T-helper 9 cell (primary cell): ENCODE data around the gene MRTFB.
A peak's percentile ranks its signal among the peaks of the same experiment; 100 is the strongest.

Experiments used
- DNase-seq: peaks from one replicate; pipeline ENCODE4 v3.0.0-alpha.2; 2020

The MRTFB gene

DNA sequence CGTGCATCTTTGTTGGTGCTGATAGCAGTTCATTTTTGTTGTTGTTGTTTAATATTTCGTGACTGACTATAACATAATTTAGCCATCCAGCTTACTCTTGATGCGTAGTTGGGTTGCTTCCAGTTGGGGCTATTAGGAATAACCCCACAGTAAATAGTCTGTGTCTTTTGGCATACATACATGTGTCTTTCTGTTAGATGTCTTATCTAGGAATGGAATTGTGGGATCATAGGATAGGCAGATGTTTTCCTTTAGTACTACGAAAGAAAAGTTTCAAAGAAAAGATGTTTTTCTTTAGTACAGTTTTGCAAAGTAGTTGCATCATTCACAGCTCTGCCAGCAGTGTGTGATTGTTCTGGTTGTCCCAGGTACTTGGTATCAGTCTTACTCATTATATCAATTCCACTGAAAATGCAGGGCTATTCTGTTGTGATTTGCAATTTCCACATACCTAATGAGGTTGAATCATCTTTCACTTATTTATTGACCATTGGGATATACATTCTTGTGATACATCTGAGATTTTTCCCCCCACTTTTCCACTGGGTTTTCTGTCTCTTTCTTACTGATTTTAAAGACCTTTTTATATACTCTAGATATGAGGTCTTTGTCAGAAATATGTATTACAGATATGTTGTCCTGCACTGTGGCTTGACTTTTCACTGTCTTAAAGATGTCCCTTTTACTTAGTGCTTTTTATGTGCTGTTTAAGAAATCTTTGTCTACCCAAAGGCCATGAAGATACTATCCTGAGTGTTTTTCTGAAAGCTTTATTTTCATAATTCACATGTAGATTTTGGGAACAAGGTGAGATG, 173.3 kb downstream of the MRTFB start:
- DNase-seq, result no peak

- no peak for DNase-seq
These were observed 177.7 kb downstream of the MRTFB start for GRCh38 chr16:14248791-14249190.

DNA sequence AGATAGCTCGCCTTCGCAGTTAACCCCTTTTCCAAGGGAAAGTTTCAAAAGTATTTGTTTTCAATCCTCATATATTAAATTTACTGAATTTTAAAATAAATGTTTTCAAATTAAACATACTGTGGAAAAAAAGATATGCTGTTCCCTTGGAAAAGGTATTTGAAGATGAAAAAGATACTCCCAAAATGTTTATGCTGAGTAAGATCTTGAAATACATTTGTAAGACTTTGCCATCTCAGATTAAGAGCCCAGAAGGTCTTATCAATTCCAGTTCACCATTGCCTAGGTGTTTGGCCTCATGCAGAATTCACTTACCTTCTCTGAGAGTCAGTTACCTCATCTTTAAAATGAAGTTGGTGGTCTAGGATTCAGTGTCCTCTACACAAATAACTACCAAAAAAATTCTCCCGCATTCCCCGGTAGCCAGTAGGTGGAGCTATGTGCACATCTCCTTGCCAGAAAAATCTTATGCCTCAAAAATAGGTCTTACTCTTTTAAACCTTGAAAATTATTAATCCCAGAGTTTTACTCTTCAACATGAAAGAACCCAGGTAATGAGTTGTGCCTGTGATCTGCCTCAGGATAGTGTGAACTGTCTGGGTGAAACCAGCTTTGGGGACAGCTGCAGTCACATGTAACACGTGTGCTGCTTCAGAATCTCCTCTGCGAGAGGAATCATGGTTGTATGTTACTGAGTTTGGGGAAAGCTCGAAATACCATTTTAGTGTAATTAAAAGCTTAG, 178.3 kb downstream of the MRTFB start:
- peak; percentile 25 for DNase-seq

GRCh38 chr16:14251419-14251818, 180.3 kb downstream of the MRTFB start:
- no peak for DNase-seq

GRCh38 chr16:14252860-14253259, 181.7 kb downstream of the MRTFB start:
- DNase-seq, result no peak

DNA sequence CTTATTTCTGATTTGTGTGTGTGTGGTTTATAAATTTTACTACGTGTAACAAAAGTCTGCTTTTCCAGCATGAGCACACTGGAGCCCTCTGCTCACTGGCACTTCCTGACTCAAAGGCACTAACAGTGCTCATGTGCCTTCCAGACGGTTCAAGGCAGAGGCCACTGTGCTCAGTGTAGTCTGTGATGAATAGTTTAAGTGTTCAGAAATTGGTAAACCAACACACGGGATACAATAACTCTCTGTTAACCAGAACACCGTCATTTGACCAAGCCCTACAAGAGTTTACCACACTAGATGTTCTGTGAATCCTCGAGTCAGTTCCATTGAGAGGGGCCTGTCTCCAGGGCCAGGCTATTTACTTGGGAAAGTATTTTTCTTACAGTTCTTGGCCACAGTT, 191.9 kb downstream of the MRTFB start:
- DNase-seq, result no peak

- no peak for DNase-seq
These were observed 192.7 kb downstream of the MRTFB start for GRCh38 chr16:14263769-14264168.

DNA sequence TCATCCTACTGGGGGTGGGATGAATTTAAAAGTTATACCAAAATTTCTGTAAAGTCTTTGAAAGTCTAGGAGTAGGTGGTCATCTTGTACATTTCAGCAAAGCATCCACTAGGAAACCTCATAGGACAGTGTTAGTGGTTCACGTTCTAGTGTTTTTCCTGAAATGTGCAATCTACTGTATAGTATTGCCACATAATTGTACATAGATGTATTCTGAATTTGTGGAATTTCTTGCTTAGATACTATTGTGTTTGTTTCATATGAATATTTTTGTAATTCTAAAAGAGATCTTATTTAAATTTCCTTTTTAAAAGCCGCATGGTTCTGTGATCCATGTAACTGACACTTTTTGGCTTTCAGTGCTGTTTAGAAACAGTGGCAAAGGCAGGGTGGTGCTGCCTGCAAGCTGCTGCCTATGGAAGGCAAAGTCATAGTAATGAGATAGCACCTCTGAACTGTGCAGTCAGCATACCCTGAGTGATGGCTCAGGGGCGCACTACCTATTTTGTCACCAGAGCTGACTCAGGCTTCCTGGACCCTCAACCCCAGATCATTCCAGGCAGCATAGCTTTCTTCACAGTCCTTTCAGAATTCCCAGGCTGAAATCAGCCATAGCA, 193.3 kb downstream of the MRTFB start:
- no peak for DNase-seq

- DNase-seq, result no peak
These were observed 197.0 kb downstream of the MRTFB start for GRCh38 chr16:14268073-14268472.

- no peak for DNase-seq
These were observed 204.8 kb downstream of the MRTFB start for GRCh38 chr16:14275934-14276333.

GRCh38 chr16:14278749-14279148, 207.6 kb downstream of the MRTFB start:
- DNase-seq, result no peak

DNA sequence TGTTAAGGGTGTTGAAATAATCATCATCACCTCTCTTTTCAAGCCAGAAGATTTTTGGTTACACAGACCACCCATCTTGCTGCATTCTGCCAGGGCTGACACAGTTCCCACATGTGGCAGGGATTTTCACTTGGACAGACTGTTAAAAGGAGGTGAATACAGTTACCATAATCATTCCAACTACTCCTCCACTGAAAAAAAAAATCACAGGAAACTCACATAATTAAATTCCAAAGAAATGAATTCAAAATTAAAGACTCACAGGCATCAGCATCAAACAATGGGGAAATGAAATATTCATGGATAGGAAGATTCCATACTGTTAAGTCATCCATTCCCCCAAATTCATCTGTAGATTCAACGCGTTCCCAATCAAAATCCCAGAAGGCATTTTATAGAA, 209.4 kb downstream of the MRTFB start:
- no peak for DNase-seq

- DNase-seq, result no peak
These were observed 212.7 kb downstream of the MRTFB start for GRCh38 chr16:14283786-14284185.

DNA sequence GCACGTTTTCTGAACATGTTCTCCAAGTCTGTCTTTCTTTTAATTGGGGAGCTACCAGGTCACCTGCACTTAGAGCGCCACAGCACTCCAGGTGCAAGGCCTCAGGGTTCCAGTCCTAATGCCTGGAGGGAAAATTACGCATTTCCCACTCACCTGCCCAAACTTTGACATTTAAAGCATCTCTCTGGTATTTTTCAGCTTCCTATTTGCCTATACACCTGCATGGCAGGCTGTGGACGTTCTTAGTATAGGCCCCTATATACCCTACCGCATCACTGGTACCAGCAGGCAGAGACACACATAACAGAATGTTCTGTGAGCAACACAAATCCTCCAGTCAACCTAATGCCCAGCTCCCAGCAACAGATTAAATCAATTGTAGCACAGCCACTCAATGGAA, 213.3 kb downstream of the MRTFB start:
- no peak for DNase-seq

DNA sequence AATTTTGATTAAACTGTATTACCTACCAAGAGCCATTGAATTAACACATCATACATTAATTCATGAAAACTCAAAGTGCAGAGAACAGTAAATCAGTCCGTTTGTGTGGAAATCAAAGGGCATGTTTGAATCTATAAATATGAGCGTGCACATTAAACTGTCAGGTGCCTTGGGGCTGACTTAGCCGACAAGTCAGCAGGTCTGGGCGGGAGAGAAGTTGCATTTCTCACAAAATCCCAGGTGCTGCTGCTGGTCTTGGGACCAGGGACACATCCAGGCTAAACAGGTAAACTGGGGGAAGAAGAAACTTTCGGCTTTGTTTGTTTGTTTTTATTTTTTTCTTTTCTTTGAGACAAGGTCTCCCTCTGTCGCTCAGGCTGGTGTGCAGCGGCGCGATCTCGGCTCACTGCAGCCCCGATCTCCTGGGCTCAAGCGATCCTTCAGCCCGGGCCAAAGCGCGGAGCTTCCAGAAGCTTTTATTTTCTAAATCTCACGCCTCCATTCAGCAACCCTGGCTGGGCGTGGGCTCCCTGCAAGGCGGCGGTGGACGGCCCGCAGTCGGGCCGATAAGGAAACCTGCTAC, 213.9 kb downstream of the MRTFB start:
- DNase-seq, result no peak

GRCh38 chr16:14285513-14286367, 214.6 kb downstream of the MRTFB start:
- peak; percentile 93 for DNase-seq

DNA sequence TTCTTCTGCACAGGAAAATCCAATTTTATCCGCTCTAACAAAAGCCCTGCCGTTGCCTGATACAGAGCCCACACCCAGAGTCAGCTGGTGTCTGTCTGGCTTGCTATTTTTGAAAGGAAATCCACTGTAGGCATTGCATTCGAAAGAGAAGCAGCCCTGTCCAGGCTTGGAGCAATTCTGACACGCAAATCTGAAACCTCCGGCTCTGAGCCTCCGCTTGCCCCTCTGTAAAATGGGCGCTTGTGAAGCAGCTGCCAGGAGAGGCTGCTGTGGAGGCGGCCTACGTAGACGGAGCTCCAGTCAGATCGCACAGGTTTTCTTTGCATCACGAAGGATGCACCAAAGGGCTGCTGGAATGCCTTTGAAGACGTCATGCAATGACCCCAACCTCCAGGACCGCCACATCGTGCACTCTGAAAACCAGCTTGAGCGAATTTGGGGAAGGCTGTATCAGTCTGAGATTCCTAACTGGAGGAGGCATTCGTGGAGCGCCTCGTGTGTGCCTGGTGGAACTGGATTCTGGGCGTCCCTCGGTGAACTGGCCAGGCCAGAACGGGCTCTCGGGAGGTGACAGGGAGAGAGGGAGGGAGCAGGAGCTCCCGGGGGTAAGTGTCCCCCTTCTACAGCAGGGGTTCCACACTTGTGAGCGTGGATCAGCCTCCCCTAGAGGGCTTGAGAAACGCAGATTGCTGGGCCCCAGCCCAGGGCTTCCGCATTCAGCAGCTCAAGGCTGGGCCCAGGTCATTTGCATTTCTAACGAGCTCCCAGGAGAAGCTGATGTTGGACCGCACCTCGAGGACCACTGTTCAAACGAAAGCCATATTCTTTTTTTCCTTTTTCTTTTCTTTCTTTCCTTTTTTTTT, 215.5 kb downstream of the MRTFB start:
- peak; percentile 29 for DNase-seq

- DNase-seq, result peak; percentile 14
These were observed 218.7 kb downstream of the MRTFB start for GRCh38 chr16:14289692-14290340.

GRCh38 chr16:14291286-14291685, 220.2 kb downstream of the MRTFB start:
- no peak for DNase-seq

DNA sequence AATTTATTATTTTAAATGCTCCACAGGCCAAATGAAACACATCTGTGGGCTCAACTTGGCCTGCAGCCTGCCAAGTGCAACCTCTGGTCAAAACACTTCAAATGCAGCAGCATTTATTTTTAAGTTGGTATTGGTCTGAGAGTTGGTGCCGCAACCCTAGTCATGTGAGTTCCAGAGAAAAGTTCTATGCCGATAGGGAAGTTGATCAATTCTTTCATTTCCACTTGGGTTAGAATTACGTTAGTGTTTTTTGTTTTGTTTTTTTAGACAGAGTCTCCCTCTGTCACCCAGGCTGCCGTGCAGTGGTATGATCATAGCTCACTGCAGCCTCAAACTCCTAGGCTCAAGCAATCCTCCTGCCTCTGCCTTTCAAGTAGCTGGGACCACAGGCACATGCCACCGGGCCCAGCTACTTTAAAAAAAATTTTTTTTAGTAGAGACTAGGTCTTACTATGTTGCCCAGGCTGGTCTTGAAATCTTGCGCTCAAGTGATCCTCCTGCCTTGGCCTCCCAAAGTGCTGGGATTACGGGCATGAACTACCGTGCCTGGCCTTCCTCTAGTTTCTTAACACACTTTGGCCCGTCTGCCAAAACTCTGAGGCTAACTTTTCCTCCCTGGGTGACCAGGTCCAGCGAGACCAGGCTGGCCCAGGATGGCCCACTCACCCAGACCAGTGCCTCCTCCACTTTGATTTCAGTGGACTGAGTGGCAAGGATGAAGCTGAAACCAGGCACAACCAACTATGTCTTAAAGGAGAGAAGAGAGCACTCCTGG, 221.1 kb downstream of the MRTFB start:
- no peak for DNase-seq
